MCF 10A (cell line): ENCODE results near the gene KRTAP10-3. TPM values are rescaled to one million over a fixed set of nuclear protein-coding genes. Genes with fewer than 3 reads are reported as not detected.
"Not testable (repeated sequence)": the region's sequence is repeated elsewhere in the genome, so short reads cannot be mapped to it uniquely, and the experiment has no call there.

Experiments used
- BruUV-seq: library from RNA; stranded (reverse); fragments of 400-500 nt; replicated peaks from 2 replicates; lab custom pipeline; 2021; lab: Mats Ljungman, UMichigan
- CTCF ChIA-PET: fragments of 300-600 bp; sonication (Branson Sonifier 250); formaldehyde crosslinking; extraction: SDS; loops from one replicate; lab custom pipeline; 2021; ENCODE audit warnings: antibody characterized with exemption, inconsistent platforms; lab: Yijun Ruan, JAX
- POLR2A ChIA-PET: fragments of 300-600, 350-650 bp; sonication (Branson Sonifier 250); formaldehyde crosslinking; extraction: SDS; loops from one replicate; lab custom pipeline; 2020; ENCODE audit warnings: antibody characterized with exemption, inconsistent platforms; lab: Yijun Ruan, JAX
- DNase-seq: peaks from one replicate; pipeline ENCODE4 v3.0.0-alpha.2; 2018; ENCODE audit not compliant: unreplicated experiment
- H3K27ac Mint-ChIP-seq: one replicate; pipeline ENCODE4 v1.8.0; 2022; ENCODE audit warnings: mild to moderate bottlenecking, low read depth, mixed read lengths; ENCODE audit not compliant: unreplicated experiment
- H3K27me3 Mint-ChIP-seq: one replicate; pipeline ENCODE4 v1.8.0; 2022; ENCODE audit warnings: mixed read lengths; ENCODE audit not compliant: insufficient read depth, unreplicated experiment
- H3K36me3 Mint-ChIP-seq: one replicate; pipeline ENCODE4 v1.8.0; 2022; ENCODE audit warnings: mild to moderate bottlenecking, moderate library complexity, mixed read lengths; ENCODE audit not compliant: insufficient read depth, unreplicated experiment
- H3K4me1 Mint-ChIP-seq: one replicate; pipeline ENCODE4 v1.8.0; 2022; ENCODE audit warnings: mixed read lengths; ENCODE audit not compliant: insufficient read depth, unreplicated experiment
- H3K4me3 Mint-ChIP-seq: one replicate; pipeline ENCODE4 v1.8.0; 2022; ENCODE audit warnings: mild to moderate bottlenecking, moderate library complexity, mixed read lengths; ENCODE audit not compliant: unreplicated experiment
- H3K9me3 Mint-ChIP-seq: one replicate; pipeline ENCODE4 v1.8.0; 2022; ENCODE audit warnings: mixed read lengths; ENCODE audit not compliant: unreplicated experiment
- intact Hi-C: fragments of 100-400 bp; cut with micrococcal nuclease; formaldehyde crosslinking; loops from 2 replicates; pipeline ENCODE4 v1.14.1; 2022
- total RNA-seq: library from RNA; stranded (reverse); gene quantifications from 2 replicates; pipeline ENCODE4 v1.2.3, GENCODE V29; 2022
- TF ChIP-seq, protein P1 (sequence below): fragments of 200-600 bp; IDR thresholded peaks from one replicate; pipeline ENCODE4 v1.8.0; 2022; ENCODE audit warnings: antibody characterized with exemption, mild to moderate bottlenecking; ENCODE audit not compliant: unreplicated experiment

KRTAP10-3 gene
- total RNA-seq, 1 experiment from 2014 or later, result not detected

- Mint-ChIP-seq H3K4me3 (no peak within 1 kb of the TSS), H3K9me3 (peaks cover 20% of the 10 kb centered on the region), H3K27me3 (peaks cover 61% of the 10 kb centered on the region), H3K27ac (no peak within 1 kb of the TSS), H3K36me3 (no peaks in the 10 kb centered on the region), H3K4me1 (peaks cover 15% of the 10 kb centered on the region)
- ChIA-PET POLR2A (no interaction called here), CTCF (interaction anchor here (0.7 to 1.8 kb wide), 2 partner anchors 190 to 655 kb away, joined by 3 to 4 read pairs; no protein-coding TSS in a partner anchor)
- no TSS peak for BruUV-seq
- TF ChIP-seq, protein P1, sequence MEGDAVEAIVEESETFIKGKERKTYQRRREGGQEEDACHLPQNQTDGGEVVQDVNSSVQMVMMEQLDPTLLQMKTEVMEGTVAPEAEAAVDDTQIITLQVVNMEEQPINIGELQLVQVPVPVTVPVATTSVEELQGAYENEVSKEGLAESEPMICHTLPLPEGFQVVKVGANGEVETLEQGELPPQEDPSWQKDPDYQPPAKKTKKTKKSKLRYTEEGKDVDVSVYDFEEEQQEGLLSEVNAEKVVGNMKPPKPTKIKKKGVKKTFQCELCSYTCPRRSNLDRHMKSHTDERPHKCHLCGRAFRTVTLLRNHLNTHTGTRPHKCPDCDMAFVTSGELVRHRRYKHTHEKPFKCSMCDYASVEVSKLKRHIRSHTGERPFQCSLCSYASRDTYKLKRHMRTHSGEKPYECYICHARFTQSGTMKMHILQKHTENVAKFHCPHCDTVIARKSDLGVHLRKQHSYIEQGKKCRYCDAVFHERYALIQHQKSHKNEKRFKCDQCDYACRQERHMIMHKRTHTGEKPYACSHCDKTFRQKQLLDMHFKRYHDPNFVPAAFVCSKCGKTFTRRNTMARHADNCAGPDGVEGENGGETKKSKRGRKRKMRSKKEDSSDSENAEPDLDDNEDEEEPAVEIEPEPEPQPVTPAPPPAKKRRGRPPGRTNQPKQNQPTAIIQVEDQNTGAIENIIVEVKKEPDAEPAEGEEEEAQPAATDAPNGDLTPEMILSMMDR, result no peak
- DNase-seq, result no peak
- intact Hi-C loops, result no loop called here
Observed at GRCh38 chr21:44551340-44551961, 7.1 kb downstream of the KRTAP10-3 start, which contains the start of gene KRTAP10-2. TSS of gene KRTAP10-2 (minus strand) at chr21:44551505. CDS start at chr21:44551458, 47 bp downstream.

- no peaks in the 10 kb centered on the region for H3K36me3 Mint-ChIP-seq
- TF ChIP-seq, protein P1, result no peak
- H3K4me1 Mint-ChIP-seq, result peaks cover 15% of the 10 kb centered on the region
- peaks cover 61% of the 10 kb centered on the region for H3K27me3 Mint-ChIP-seq
- peaks cover 22% of the 10 kb centered on the region for H3K9me3 Mint-ChIP-seq
- DNase-seq, result peak; percentile 33
- ChIA-PET CTCF (interaction anchor here (0.7 to 1.8 kb wide), 2 partner anchors 191 to 655 kb away, joined by 3 to 4 read pairs; no protein-coding TSS in a partner anchor), POLR2A (no interaction called here)
- BruUV-seq, result no TSS peak
- H3K4me3 Mint-ChIP-seq, result no peak overlapping the region
- intact Hi-C loops, result no loop called here
- H3K27ac Mint-ChIP-seq, result no peak overlapping the region
Observed at GRCh38 chr21:44550807-44551206, 7.8 kb downstream of the KRTAP10-3 start.

DNA sequence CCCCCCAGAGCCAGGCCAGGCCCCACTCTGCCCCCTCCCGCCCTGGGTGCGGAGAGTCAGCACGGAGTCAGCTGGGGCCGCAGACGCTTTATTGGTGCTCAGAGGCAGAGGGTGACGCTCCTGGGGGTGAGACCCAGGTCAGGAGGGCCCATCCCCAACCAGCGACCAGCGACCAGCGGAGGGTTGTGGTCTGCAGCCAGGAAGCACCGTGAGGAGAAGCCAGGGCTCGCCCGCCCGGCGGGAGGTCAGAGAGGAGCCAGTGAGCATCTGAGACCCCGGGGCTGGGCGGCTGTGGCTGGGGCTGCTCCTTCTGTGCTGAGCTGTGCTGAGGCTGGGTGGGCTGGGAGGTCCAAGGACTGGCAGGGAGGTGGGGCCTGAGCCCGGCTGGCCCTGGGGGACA lies 8.3 kb downstream of the KRTAP10-3 start:
- DNase-seq, intact Hi-C loops, H3K27ac Mint-ChIP-seq, H3K36me3 Mint-ChIP-seq, POLR2A ChIA-PET, BruUV-seq, H3K4me3 Mint-ChIP-seq: not testable (repeated sequence)
- H3K27me3 Mint-ChIP-seq, result peaks cover 59% of the 10 kb centered on the region
- H3K4me1 Mint-ChIP-seq, result peaks cover 15% of the 10 kb centered on the region
- peaks cover 27% of the 10 kb centered on the region for H3K9me3 Mint-ChIP-seq
- CTCF ChIA-PET, result interaction anchor here (1.8 kb wide), 1 partner anchor 192 kb away, joined by 4 read pairs; no protein-coding TSS in a partner anchor

DNA sequence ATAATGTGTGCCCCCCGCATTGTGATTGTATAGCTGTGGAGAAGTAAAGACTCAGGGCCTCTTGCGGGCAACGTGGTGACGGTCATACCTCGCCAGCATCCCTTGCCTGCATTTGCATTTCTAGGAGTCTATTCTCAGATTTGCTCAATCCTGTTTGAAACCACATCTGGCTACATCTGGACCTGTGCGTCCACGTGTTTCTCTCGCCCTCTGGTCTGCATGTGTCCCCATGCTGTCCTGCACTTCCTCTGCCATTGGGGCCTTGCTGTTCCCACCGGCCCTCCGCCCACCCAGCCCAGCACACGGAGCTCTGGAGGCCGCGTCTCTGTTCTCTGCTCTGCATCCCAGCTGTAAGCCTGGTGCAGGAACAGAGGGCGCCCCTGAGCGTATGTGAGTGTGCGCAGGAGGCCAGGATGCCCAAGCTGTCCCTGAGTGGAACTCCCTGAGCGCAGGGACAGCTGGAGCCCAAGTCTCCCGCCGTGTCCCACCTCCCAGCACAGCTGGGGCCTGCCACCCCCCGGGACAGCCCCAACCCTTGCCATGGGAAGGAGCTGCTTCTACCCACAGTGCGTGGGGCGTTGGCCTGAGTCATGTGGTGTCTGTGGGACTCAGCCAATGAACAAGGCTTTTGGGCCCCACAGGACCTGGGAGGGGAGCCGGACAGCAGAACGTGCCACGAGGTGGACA lies 8.9 kb downstream of the KRTAP10-3 start:
- H3K9me3 Mint-ChIP-seq, result peaks cover 27% of the 10 kb centered on the region
- BruUV-seq, result no TSS peak
- no peaks in the 10 kb centered on the region for H3K36me3 Mint-ChIP-seq
- H3K27me3 Mint-ChIP-seq, result peaks cover 53% of the 10 kb centered on the region
- POLR2A ChIA-PET, result no interaction called here
- peaks cover 15% of the 10 kb centered on the region for H3K4me1 Mint-ChIP-seq
- no peak overlapping the region for H3K27ac Mint-ChIP-seq
- DNase-seq, result no peak
- intact Hi-C loops, result no loop called here
- CTCF ChIA-PET, result interaction anchor here (0.7 to 1.8 kb wide), 2 partner anchors 39 to 192 kb away, joined by 4 read pairs; no protein-coding TSS in a partner anchor
- TF ChIP-seq, protein P1, result no peak
- no peak overlapping the region for H3K4me3 Mint-ChIP-seq
